Stimulated activated CD8-positive, alpha-beta memory T cell treated with anti-CD3 and anti-CD28 coated beads, Interleukin-7, amount 100 ng/mL, for 24 hours (primary cell): ENCODE measurements around the gene SESN1.

Experiments
- DNase-seq: peaks from one replicate; pipeline ENCODE4 v3.0.0-alpha.2; 2020; ENCODE audit warnings: low read depth

SESN1 gene

GRCh38 chr6:108959972-108960582 is 134.6 kb downstream of the SESN1 start:
- DNase-seq = no peak

GRCh38 chr6:108958900-108959770 is 135.5 kb downstream of the SESN1 start:
- no peak for DNase-seq

GRCh38 chr6:108957221-108957620 is 137.4 kb downstream of the SESN1 start:
- no peak for DNase-seq

- DNase-seq = no peak
Measured at GRCh38 chr6:108955329-108955949, 139.2 kb downstream of the SESN1 start.

GRCh38 chr6:108953681-108954080 is 141.0 kb downstream of the SESN1 start:
- DNase-seq = no peak

GRCh38 chr6:108952776-108953486 is 141.7 kb downstream of the SESN1 start:
- no peak for DNase-seq

GRCh38 chr6:108951351-108951953 is 143.2 kb downstream of the SESN1 start:
- DNase-seq = no peak

- DNase-seq = no peak
Measured at GRCh38 chr6:108948181-108948661, 146.4 kb downstream of the SESN1 start.

- DNase-seq = no peak
Measured at GRCh38 chr6:108947114-108947854, 147.4 kb downstream of the SESN1 start.

GRCh38 chr6:108946695-108947094 is 148.0 kb downstream of the SESN1 start:
- DNase-seq = no peak

GRCh38 chr6:108945681-108946159 is 148.9 kb downstream of the SESN1 start:
- no peak for DNase-seq

GRCh38 chr6:108944707-108945680 is 149.7 kb downstream of the SESN1 start:
- no peak for DNase-seq

GRCh38 chr6:108944071-108944470 is 150.6 kb downstream of the SESN1 start:
- no peak for DNase-seq

GRCh38 chr6:108942556-108943492 is 151.8 kb downstream of the SESN1 start:
- no peak for DNase-seq

GRCh38 chr6:108941859-108942258 is 152.8 kb downstream of the SESN1 start:
- DNase-seq = no peak

- DNase-seq = no peak
Measured at GRCh38 chr6:108941281-108941680, 153.4 kb downstream of the SESN1 start.

- DNase-seq = no peak
Measured at GRCh38 chr6:108940741-108941140, 153.9 kb downstream of the SESN1 start.

GRCh38 chr6:108937170-108937569 is 157.5 kb downstream of the SESN1 start:
- DNase-seq = no peak
